Measurements from ENCODE around the gene RAMP1. TPM values are rescaled to one million over a fixed set of nuclear protein-coding genes. Genes with fewer than 3 reads are reported as not detected.

RAMP1 gene
- total and polyA plus RNA-seq, 9 donors, result 1.8 to 62.5 (median 29.4) TPM

- peak overlapping the region in 1 of 2 donors; percentile 20 for H3K27ac ChIP-seq
- H3K9me3 ChIP-seq, result no peaks in the 10 kb centered on the region
- H3K4me3 ChIP-seq, result no peak overlapping the region
- TF ChIP-seq EP300 (IDR thresholded peaks at IDR 0.05) (no peak), CTCF (IDR thresholded peaks at IDR 0.05) (no peak), POLR2A (IDR thresholded peaks at IDR 0.05) (no peak)
- 92 to 96% (median 95%) methylated on average over 21 of the region's 21 CpGs for WGBS, 3 donors
- H3K27me3 ChIP-seq, result no peaks in the 10 kb centered on the region
- peaks cover 14% of the 10 kb centered on the region for H3K4me1 ChIP-seq (ENCODE audit: insufficient read depth)
- intact Hi-C loops (cut with DNase I), result loop anchor here in 1 of 4 donors (10.0 kb wide), 1 partner anchor 55 kb away; no protein-coding TSS in a partner anchor
- DNase-seq, result no peak
- no peaks in the 10 kb centered on the region for H3K36me3 ChIP-seq
These were observed 10.1 kb downstream of the RAMP1 start for GRCh38 chr2:237869343-237870102.

- 87% methylated on average over 11 of the region's 11 CpGs for WGBS, 3 donors
- intact Hi-C loops (cut with DNase I), result no loop called here
- no peak for TF ChIP-seq CTCF (IDR thresholded peaks at IDR 0.05)
- no peak for TF ChIP-seq EP300 (IDR thresholded peaks at IDR 0.05)
- no peak for TF ChIP-seq POLR2A (IDR thresholded peaks at IDR 0.05)
- no peak overlapping the region for H3K4me3 ChIP-seq
- no peak overlapping the region for H3K27ac ChIP-seq
- no peaks in the 10 kb centered on the region for H3K27me3 ChIP-seq
- DNase-seq, result no peak
- H3K9me3 ChIP-seq, result no peaks in the 10 kb centered on the region
- no peaks in the 10 kb centered on the region for H3K36me3 ChIP-seq
- peaks cover 14% of the 10 kb centered on the region for H3K4me1 ChIP-seq (ENCODE audit: insufficient read depth)
These were observed 10.7 kb downstream of the RAMP1 start for GRCh38 chr2:237870126-237870525.

GRCh38 chr2:237870754-237871651 is 11.6 kb downstream of the RAMP1 start:
- Histone ChIP-seq H3K4me1 (ENCODE audit: insufficient read depth) (peaks cover 14% of the 10 kb centered on the region), H3K9me3 (no peaks in the 10 kb centered on the region)

More at GRCh38 chr2:237870754-237871651, 11.6 kb downstream of the RAMP1 start:
- DNase-seq, result no peak
- Histone ChIP-seq H3K4me3 (no peak overlapping the region), H3K36me3 (no peaks in the 10 kb centered on the region), H3K27ac (no peak overlapping the region), H3K27me3 (no peaks in the 10 kb centered on the region)
- TF ChIP-seq POLR2A (IDR thresholded peaks at IDR 0.05), result no peak
- no peak for TF ChIP-seq CTCF (IDR thresholded peaks at IDR 0.05)
- TF ChIP-seq EP300 (IDR thresholded peaks at IDR 0.05), result no peak
- WGBS, 3 donors, result 59 to 73% (median 73%) methylated on average over 23 of the region's 23 CpGs
- intact Hi-C loops (cut with DNase I), result no loop called here
